HG03045 (cell line): ENCODE results near the gene USP7.

Experiments used
- ATAC-seq: cut with Tn5 transposase; IDR thresholded peaks from one replicate; pipeline ENCODE4 v1.9.1; 2021; ENCODE audit warnings: mild to moderate bottlenecking, moderate library complexity; ENCODE audit not compliant: unreplicated experiment

The USP7 gene

DNA sequence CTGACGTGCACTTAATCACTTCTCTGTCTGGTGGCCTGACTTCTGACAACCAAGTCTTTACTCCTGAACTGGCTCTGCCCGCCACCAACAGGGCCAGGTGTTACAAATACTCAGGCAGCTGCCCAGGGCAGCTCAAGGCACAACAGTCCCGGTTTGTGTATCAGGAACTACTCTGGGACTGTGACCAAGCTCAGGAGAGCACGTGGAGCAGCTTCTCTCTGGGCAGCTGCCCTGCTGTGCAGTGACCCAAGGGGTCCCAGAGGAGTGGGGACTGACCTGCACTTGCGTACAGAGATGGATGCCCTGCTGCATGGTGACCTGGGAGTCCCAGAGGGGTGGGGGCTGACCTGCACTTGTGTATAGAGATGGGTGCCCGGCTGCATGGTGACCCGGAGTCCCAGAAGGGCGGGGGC, 59.7 kb downstream of the USP7 start:
- no peak for ATAC-seq

- no peak for ATAC-seq
Observed at GRCh38 chr16:8903004-8903403, 60.7 kb downstream of the USP7 start.

GRCh38 chr16:8901320-8901861, 62.3 kb downstream of the USP7 start:
- no peak for ATAC-seq

DNA sequence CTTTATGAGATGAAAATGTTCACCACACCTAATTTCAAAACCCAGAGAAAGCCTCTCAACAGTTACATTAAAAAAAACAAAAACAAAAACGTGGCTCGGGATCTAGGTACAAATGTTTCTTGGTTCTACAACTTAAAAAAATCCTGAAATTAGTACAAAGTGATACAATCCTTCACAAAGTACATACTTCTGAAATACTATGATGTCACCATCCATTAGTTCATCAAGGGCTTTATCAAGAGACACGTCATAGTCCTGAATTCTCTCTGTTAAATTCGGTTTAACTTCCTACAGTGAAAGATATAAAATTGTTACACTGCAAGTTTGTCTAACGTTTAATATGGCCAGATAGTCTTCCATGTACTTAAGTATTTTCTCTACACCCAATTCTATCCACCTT, 63.4 kb downstream of the USP7 start:
- ATAC-seq = no peak

DNA sequence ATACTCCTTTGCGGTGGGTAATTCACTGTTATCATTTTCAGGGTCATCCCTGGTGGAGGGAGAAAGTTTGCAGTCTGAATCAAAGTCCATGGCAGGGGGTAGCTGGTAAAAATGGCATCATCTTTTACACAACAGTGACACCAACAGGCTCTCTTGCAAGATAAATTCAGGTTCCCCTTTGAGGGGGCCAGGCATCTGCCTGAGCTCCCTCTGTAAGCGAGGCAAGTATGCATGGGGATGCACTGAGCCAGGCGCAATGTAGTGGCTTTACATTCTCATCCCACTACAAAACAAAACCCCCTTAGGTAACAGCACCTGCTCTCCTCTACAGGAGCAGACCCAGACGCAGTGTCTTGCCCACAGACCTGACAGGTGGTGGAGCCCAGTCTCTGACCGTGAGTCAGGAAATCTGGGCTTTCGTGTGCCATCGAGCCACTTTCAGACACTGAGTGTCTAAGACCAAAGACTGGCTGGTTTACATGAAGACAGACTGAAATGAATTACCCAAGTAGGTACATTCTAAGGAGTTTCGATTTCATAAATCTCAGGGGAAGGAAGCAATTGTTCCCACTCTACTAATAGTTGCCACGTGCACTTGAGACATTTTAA, 63.9 kb downstream of the USP7 start:
- no peak for ATAC-seq

DNA sequence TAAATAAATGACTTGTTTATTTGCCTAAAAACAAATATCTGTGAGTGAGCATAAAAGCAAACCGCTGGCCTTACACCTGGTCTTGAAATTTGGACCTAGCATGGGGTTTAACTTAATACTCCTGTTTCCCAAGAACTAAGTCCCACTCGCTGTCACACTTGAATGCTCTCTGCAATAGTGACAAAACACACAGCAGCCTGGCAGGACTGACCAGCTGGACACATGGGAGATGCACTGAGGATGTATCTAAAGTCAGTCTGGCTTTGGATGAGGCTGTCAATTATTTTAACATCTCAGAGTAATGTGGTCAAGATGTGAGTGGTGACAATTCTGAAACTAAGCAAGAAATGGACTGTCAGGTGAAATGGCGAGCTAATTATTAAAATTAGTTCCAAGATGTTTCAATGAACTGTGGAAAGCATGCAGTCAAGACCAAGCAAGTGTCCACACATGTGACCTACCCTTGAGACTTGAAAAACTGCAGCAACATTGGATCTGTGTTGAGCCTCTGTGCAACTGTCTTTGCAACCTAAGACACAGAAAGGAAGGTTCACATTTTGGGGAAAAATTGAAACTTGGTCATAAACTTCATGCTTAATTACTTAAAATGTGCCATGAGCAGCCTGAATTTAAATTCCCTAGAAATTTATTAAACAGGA, 64.9 kb downstream of the USP7 start:
- no peak for ATAC-seq

DNA sequence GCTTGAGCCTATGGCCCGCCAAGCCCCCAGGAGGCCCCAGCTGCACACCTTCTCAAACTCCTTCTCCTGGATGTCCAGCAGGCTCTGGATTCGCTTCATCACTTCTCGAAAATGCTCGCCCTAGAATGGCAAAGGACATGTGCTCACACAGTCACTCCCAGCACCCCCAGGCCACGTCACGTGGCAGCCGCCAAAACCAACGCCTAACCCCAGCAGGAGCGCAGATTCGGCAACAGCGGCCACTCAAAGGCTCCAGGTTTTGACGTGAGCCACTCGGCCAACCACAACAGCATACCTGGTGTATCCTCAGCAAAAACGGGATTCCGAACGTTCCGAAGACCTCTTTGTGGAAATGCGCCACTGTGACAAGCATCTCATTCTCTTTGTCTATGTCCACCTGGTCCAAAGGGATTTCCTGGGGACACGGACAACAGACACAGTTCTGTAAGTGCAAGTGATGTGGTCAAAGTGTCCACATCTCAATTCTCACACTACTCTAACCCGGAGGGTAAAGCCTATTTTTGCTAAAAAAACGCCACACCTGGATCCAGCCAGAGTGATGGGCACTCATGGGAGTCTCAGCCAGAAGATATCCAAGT, 68.9 kb downstream of the USP7 start:
- ATAC-seq = no peak

DNA sequence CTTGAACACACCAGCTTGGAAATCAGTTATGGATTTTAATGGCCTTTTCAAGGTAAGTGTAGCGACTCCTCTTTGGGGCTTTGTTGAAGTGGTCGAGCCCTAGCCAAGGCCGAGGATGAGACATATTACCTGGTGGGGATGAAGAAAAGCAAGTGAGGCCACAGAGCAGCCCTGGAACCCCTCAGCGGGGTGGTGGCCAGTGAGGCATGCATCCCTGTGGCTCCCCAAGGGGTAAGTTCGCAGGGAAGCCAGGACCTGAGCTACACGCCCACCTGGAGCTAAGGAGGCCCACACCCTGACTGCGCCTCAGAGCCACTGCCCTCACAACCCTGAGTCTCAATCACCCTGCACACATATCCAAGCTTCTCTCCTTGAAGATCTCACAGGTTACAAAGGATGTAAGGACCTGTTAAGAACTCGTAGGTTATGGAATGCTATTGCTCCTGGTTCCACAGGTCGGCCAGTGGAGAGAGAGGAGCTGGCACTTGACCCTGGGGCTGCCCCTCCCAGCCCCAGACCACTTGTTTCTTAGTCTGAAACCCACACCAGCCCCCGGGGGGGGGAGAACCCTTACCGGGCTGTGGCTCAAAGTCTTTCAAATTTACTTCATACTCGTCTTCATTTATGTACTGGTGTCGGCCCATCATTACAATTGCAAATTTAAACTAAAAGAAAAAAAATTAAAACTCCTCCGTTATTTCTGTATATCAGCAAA, 69.6 kb downstream of the USP7 start:
- ATAC-seq = no peak

DNA sequence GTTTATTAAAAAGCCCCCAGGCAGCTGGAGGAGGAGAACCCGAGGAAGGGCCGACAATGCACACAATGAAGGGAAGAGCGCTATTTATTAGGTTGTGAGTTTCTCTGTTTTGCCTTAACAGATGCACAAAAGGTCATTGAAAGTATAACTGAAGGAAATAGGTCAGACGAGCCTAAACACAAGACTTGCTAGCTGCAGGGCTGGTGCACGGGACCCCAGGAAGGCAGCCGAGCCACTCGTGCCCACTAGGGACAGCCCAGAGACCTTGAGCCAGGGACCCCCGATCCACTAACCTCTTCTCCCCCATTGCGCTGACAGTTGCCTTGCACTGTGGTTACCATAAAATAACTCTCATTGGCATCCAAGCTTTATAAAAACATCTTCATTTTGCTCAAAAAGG, 70.3 kb downstream of the USP7 start:
- ATAC-seq = no peak

DNA sequence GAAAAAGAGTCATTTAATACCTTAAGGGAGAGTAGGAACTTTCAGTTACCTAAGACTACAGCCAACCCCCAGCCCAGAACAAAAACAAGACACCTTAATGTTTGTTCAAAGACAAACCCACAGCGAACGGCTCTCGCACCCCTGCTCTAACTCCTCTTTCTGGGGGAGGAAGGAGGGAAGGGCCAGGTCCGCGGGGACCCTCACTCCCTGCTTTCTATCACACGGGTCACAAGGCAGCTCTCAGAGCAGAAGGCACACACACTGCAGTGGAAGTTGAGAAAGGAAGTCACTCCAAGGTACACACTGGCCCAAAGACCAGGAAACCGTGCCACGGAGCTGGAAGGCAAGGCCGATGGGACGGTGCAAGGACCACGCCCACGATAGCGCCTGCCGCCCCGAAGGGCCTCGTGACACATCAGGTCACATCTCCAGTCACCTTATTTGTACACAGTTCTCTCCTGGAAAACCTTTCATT, 71.6 kb downstream of the USP7 start:
- ATAC-seq = peak; percentile 29

DNA sequence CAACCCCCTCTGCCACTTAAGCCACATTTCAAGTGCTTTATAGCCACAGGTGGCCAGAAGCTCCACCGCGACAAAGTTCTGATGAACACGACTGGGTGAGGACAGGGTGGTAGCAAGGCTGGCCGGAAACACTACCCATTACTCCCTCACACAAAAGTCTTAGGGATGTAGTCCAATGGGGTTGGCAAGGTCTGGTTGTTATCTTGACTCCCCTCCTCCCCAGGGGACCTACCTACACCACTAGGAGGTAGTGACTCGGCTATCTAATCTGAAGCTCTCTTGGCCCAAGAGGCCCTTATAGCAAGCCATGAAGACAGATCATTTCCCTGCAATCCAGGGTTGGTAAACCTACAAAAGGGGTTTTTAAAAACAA, 73.2 kb downstream of the USP7 start:
- ATAC-seq = no peak

- ATAC-seq = no peak
Observed at GRCh38 chr16:8889893-8890548, 73.7 kb downstream of the USP7 start.

DNA sequence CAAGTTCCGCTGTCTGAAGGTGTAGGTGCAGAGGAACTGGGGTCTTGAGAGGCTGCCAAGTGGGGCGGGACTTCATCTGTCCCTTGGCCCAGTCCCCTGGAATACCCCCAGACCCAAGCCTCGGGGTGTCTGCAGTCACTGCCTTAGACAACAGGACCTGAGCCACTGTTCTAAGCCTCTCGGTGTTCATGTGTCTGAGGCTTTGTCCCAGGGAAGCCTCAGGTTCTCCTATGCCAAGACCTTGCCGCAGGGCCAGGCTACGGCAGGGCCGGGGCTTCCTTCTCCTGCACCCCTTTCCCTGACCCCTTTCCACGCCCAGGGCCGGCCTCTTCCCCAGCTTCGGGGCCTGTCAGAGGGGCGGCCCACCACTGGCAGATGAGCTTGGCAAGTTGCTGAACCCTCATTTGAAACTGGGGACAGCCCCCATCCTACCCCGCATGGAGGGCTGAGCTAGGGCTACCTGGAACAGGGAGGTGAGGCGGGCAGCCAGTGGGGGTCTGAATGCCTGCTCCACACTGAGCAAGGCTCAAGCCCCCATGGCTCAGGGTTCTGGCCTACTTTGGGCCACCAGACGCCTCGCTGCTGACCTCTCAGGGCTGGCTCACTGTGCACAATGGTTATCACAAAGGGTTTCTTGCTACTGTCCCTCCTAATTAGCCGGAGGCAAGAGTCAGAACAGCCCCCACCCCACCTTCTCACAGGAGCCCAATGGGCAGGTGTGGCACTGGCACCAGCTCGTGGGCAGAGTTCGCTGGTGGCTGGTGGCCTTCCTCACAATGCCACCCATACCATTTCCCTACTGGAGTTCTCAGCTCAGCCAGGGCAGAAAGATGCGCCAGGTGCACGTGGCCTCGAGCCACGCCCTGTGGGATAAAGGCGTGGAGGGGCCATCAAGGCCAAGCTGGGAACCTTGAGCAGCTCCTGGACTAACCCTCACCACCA, 74.5 kb downstream of the USP7 start:
- ATAC-seq = no peak

- ATAC-seq = no peak
Observed at GRCh38 chr16:8887952-8888560, 75.7 kb downstream of the USP7 start.

DNA sequence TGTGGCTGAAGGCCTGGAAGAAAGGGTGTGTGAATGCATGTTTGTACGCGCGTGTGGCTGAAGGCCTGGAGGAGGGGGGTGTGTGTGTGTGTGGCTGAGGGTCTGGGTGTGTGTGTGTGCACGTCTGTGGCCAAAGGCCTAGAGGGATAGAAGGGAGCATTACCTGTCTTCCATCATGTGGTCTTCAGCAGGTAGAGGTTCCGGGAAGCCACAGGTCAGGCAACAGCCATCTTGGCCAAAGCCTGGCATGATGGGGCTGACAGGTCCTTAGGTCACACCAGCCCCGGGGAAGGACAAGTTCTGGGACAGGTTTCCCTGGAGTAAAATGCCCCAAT, 76.3 kb downstream of the USP7 start:
- ATAC-seq = no peak

- ATAC-seq = no peak
Observed at GRCh38 chr16:8886593-8887430, 76.9 kb downstream of the USP7 start.

- no peak for ATAC-seq
Observed at GRCh38 chr16:8885674-8886592, 77.8 kb downstream of the USP7 start.
